Nephron progenitor cell (in vitro differentiated cells): ENCODE measurements around the gene SLC6A15.

Source experiments
- DNase-seq: peaks from one replicate; pipeline ENCODE4 v3.0.0; 2021
- H3K27ac Mint-ChIP-seq: 2 replicates; pipeline ENCODE4 v1.8.0; 2021; ENCODE audit warnings: mild to moderate bottlenecking, moderate library complexity, mixed read lengths
- H3K27me3 Mint-ChIP-seq: 2 replicates; pipeline ENCODE4 v1.8.0; 2021; ENCODE audit warnings: mild to moderate bottlenecking, low read depth, mixed read lengths; ENCODE audit not compliant: poor library complexity
- H3K36me3 Mint-ChIP-seq: 2 replicates; pipeline ENCODE4 v1.8.0; 2021; ENCODE audit warnings: low read depth, mixed read lengths
- H3K4me1 Mint-ChIP-seq: 2 replicates; pipeline ENCODE4 v1.8.0; 2021; ENCODE audit warnings: mixed read lengths
- H3K4me3 Mint-ChIP-seq: 2 replicates; pipeline ENCODE4 v1.8.0; 2021; ENCODE audit warnings: mild to moderate bottlenecking, moderate library complexity, mixed read lengths
- H3K9me3 Mint-ChIP-seq: 2 replicates; pipeline ENCODE4 v1.8.0; 2021; ENCODE audit warnings: mild to moderate bottlenecking, moderate library complexity, mixed read lengths
- TF ChIP-seq, protein P1 (sequence below): fragments of 200-600 bp; sonication (generic); IDR thresholded peaks from 2 replicates; pipeline ENCODE4 v1.5.0; 2021; ENCODE audit warnings: antibody characterized with exemption

SLC6A15 gene

GRCh38 chr12:84813780-84814663 is 98.6 kb downstream of the SLC6A15 start:
- TF ChIP-seq, protein P1, sequence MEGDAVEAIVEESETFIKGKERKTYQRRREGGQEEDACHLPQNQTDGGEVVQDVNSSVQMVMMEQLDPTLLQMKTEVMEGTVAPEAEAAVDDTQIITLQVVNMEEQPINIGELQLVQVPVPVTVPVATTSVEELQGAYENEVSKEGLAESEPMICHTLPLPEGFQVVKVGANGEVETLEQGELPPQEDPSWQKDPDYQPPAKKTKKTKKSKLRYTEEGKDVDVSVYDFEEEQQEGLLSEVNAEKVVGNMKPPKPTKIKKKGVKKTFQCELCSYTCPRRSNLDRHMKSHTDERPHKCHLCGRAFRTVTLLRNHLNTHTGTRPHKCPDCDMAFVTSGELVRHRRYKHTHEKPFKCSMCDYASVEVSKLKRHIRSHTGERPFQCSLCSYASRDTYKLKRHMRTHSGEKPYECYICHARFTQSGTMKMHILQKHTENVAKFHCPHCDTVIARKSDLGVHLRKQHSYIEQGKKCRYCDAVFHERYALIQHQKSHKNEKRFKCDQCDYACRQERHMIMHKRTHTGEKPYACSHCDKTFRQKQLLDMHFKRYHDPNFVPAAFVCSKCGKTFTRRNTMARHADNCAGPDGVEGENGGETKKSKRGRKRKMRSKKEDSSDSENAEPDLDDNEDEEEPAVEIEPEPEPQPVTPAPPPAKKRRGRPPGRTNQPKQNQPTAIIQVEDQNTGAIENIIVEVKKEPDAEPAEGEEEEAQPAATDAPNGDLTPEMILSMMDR: no peak
- no peaks in the 10 kb centered on the region for H3K4me1 Mint-ChIP-seq
- no peaks in the 10 kb centered on the region for H3K36me3 Mint-ChIP-seq
- H3K27ac Mint-ChIP-seq: no peak overlapping the region
- H3K27me3 Mint-ChIP-seq: no peaks in the 10 kb centered on the region
- no peak for DNase-seq
- no peak overlapping the region for H3K4me3 Mint-ChIP-seq
- no peaks in the 10 kb centered on the region for H3K9me3 Mint-ChIP-seq

GRCh38 chr12:84811291-84811690 is 101.3 kb downstream of the SLC6A15 start:
- H3K27me3 Mint-ChIP-seq: no peaks in the 10 kb centered on the region
- no peak overlapping the region for H3K27ac Mint-ChIP-seq
- H3K9me3 Mint-ChIP-seq: no peaks in the 10 kb centered on the region
- DNase-seq: no peak
- TF ChIP-seq, protein P1: no peak
- H3K4me3 Mint-ChIP-seq: no peak overlapping the region
- H3K4me1 Mint-ChIP-seq: no peaks in the 10 kb centered on the region
- no peaks in the 10 kb centered on the region for H3K36me3 Mint-ChIP-seq

DNA sequence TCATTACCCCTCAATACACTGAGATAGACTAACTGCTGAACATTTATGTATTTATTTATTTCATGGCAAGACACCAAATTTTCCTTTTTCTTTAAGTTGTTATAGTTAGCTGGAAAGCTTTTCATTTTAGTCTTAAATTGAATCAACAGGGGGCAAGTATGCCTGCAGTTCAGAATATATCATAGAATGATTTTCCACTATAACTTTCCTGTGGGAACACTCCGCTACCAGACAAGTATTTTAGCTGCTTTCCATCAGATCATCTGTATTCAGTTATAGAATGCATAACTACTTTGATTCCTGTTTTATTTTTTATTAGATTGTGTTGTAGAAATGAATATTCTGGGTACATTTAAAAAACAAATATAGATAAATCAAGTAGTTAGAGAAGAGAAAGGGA is 102.0 kb downstream of the SLC6A15 start:
- Mint-ChIP-seq H3K36me3 (no peaks in the 10 kb centered on the region), H3K4me1 (no peaks in the 10 kb centered on the region), H3K4me3 (no peak overlapping the region), H3K9me3 (no peaks in the 10 kb centered on the region), H3K27ac (no peak overlapping the region), H3K27me3 (no peaks in the 10 kb centered on the region)
- no peak for DNase-seq
- TF ChIP-seq, protein P1: no peak
